Measurements from ENCODE around the gene ABCA7.
A peak's percentile ranks its signal among the peaks of the same experiment; 100 is the strongest.

Gene ABCA7

DNA sequence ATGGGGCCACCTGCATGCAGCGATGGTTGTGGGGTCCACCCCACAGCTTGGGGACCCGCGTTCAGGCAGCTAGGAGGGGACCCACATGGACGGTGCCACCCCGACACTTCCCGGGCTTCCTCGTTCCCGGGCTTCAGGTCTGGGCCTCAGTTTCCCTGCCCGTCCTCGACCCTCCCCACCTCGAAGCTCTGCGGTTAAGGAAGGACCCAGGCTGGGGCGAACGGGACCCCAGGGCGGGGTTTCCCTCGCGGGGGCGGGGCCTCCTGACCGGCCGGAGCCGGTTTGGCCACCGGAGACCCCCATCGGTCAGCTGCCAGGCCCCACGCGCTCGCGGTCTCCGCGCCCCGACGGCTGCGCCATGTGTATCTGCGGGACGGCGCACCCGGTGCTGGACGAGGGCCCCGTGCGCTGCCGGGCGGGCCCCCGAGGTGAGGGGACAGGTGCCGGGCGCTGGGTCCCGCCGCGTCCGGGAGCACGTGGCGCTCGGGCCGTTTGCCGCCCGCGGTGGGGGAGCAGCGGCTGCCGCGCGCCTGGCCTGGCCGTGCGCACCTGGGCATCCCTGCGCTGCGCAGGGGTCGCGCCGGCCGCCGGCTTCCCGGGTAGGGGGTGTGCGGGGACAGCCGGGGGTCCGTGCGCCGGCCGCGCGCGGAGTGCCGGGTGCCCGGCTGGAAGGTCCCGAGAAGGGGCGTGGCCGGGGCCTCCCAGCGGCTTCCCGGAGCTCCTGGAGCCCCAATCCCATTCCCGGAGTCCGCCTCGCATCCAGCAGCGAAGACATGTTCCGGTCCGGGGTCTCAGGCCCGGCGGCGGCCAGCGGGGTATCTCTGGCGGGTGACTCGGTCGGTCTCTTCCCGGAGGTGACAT, 31.3 kb downstream of the ABCA7 start:
- Mint-ChIP-seq H3K27ac (peak overlapping the region; percentile 91), H3K36me3 (ENCODE audit: low read depth) (peaks cover 42% of the 10 kb centered on the region), H3K27me3 (ENCODE audit: low read depth) (no peaks in the 10 kb centered on the region), H3K9me3 (no peaks in the 10 kb centered on the region), H3K4me1 (ENCODE audit: low read depth) (peaks cover 34% of the 10 kb centered on the region), H3K4me3 (peak overlapping the region; percentile 72)

DNA sequence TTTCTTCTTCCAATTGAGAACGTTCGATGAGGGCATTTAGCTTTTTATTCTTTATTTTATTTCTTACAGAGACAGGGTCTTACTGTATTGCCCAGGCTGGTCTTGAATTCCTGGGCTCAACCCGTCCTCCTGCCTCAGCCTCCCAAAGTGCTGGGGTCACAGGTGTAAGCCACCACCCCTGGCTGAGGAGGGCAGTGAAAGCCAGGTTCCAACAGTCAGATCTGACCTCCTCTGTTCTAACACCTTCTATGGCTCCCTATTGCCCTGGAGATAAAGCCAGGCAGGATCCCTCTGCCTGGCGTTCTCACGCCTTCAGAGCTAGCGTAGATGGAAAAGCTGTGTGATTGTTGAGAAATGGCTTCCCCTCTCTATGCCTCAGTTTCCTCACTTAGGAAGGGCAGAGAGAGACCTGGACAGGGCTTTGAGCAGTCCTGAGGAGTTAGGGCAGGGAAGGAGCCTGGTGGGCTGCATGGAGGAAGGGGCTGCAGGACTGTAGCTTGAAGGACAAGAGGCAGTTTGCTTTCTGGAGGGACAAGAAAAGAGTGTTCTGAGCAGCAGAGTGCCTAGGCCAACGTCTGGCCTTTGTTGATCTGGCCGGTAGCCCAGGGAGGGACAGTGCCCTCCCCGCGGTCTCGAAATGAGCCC, 32.6 kb downstream of the ABCA7 start:
- Mint-ChIP-seq H3K4me3 (peak overlapping the region; percentile 72), H3K4me1 (ENCODE audit: low read depth) (peaks cover 39% of the 10 kb centered on the region)

DNA sequence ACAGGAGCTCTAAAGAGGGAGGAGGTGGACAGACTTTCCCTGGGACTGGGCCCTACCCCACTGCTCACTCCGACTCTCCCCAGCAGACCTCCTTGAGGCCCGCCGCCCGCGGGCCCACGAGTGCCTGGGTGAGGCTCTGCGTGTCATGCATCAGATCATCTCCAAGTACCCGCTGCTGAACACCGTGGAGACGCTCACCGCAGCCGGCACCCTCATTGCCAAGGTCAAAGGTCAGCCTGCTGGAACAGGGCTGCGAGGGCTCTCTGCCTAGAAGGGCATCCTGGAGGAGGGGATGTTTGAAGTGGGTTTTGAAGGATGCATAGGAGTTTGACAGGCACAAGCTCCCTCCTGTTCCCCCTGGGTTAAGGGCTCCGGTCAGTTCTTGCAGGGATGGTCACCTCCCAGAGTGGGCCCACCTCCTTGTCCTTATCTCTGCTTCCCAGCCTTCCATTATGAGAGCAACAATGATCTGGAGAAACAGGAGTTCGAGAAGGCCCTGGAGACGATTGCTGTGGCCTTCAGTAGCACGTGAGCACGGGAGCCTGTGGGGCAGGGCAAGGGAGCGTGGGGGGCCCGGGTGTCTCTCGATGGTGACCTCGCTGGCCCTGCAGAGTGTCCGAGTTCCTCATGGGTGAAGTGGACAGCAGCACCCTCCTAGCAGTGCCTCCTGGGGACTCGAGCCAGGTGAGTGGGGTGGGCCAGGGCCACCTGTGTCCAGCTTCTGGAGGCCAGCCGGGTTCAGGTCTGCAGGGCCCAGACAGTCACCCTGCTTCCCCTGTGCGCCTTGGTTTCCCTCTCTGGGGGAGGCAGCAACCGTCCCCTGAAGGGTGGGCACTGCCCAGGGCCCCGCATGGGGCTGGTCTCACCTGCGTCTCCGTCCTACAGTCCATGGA, 33.4 kb downstream of the ABCA7 start:
- Mint-ChIP-seq H3K27ac (no peak overlapping the region), H3K9me3 (no peaks in the 10 kb centered on the region), H3K4me1 (ENCODE audit: low read depth) (peaks cover 42% of the 10 kb centered on the region), H3K36me3 (ENCODE audit: low read depth) (peaks cover 54% of the 10 kb centered on the region), H3K4me3 (peak overlapping the region; percentile 48), H3K27me3 (ENCODE audit: low read depth) (no peaks in the 10 kb centered on the region)

More for the DNA sequence above, 32.6 kb downstream of the ABCA7 start:
- peaks cover 50% of the 10 kb centered on the region for H3K36me3 Mint-ChIP-seq (ENCODE audit: low read depth)
- no peaks in the 10 kb centered on the region for H3K9me3 Mint-ChIP-seq
- H3K27ac Mint-ChIP-seq: peak overlapping the region; percentile 91
- H3K27me3 Mint-ChIP-seq (ENCODE audit: low read depth): no peaks in the 10 kb centered on the region

DNA sequence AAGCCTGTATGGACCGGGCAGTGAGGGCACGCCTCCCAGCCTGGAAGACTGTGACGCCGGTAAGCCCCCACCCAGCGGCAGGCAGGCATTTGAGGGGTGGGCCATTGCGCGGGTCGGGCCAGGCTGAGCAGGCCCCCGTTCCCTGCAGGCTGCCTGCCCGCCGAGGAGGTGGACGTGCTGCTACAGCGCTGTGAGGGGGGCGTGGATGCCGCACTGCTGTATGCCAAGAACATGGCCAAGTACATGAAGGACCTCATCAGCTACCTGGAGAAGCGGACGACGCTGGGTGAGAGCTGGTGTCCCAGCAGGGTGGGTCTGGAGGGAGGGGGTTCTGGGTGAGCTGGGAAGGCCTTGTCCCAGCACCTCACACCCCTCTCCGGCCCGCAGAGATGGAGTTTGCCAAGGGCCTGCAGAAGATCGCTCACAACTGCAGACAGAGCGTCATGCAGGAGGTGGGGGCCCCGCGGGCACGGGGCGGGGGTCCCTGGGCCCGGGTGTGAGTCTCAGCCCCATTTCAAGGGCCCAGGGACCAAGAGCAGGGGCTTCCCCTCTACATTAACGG, 34.1 kb downstream of the ABCA7 start:
- Mint-ChIP-seq H3K9me3 (no peaks in the 10 kb centered on the region), H3K36me3 (ENCODE audit: low read depth) (peaks cover 49% of the 10 kb centered on the region), H3K27ac (peak overlapping the region; percentile 78), H3K4me3 (peak overlapping the region; percentile 44), H3K4me1 (ENCODE audit: low read depth) (peaks cover 37% of the 10 kb centered on the region), H3K27me3 (ENCODE audit: low read depth) (no peaks in the 10 kb centered on the region)

DNA sequence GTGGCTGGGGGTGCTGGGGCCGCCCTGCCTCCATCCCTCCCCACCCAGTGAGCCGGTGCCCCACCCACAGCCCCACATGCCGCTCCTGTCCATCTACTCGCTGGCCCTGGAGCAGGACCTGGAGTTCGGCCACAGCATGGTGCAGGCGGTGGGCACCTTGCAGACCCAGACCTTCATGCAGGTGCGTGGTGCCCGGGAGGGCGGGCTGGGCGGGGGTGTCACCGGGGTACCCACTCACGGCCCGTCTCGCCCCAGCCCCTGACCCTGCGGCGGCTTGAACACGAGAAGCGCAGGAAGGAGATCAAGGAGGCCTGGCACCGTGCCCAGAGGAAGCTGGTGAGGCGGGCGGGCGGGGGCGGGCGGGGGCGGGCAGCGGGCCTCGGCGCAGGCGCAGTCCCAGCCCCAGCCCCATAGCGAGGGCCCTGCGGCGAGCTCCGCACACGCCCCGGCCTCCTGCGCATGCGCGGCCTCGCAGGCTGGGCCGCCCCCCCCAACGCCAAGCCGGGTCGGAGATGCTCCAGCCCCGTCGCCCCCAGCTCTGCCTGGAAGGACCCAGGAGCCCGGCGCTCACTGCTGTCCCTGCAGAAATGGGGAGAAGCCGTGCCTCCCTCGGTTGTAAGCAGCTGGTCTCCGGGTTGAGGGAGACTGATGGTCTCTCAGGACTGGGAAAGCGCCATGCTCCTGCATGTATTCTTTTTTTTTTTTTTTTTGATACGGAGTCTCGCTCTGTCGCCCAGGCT, 34.8 kb downstream of the ABCA7 start:
- Mint-ChIP-seq H3K4me3 (peak overlapping the region; percentile 73), H3K4me1 (ENCODE audit: low read depth) (peaks cover 38% of the 10 kb centered on the region), H3K27ac (peak overlapping the region; percentile 94), H3K36me3 (ENCODE audit: low read depth) (peaks cover 48% of the 10 kb centered on the region), H3K27me3 (ENCODE audit: low read depth) (no peaks in the 10 kb centered on the region), H3K9me3 (no peaks in the 10 kb centered on the region)

DNA sequence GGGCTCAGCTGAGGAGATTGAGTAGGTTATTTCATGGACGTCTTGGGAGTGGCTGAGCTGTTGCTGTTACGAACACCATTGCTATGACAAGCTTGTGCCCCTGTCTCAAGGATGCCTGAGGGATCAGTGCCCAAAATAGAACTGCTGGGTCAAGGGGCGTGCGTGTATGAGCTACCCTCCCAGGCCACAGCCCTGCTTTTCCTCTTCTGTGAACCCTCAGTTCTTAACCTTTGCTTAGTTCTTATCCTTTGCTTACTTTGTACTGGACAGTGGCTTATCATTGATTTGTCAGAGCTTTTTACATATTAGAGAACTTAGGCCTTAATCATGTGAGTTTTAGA, 36.1 kb downstream of the ABCA7 start:
- Mint-ChIP-seq H3K27ac (peak overlapping the region; percentile 94), H3K9me3 (no peaks in the 10 kb centered on the region), H3K4me3 (peak overlapping the region; percentile 73), H3K27me3 (ENCODE audit: low read depth) (no peaks in the 10 kb centered on the region), H3K4me1 (ENCODE audit: low read depth) (peaks cover 42% of the 10 kb centered on the region), H3K36me3 (ENCODE audit: low read depth) (peaks cover 56% of the 10 kb centered on the region)

GRCh38 chr19:1076951-1077350, 37.0 kb downstream of the ABCA7 start:
- H3K4me1 Mint-ChIP-seq (ENCODE audit: low read depth): peaks cover 38% of the 10 kb centered on the region
- peaks cover 54% of the 10 kb centered on the region for H3K36me3 Mint-ChIP-seq (ENCODE audit: low read depth)
- no peaks in the 10 kb centered on the region for H3K9me3 Mint-ChIP-seq
- peak overlapping the region; percentile 85 for H3K4me3 Mint-ChIP-seq
- H3K27ac Mint-ChIP-seq: peak overlapping the region; percentile 94
- no peaks in the 10 kb centered on the region for H3K27me3 Mint-ChIP-seq (ENCODE audit: low read depth)

DNA sequence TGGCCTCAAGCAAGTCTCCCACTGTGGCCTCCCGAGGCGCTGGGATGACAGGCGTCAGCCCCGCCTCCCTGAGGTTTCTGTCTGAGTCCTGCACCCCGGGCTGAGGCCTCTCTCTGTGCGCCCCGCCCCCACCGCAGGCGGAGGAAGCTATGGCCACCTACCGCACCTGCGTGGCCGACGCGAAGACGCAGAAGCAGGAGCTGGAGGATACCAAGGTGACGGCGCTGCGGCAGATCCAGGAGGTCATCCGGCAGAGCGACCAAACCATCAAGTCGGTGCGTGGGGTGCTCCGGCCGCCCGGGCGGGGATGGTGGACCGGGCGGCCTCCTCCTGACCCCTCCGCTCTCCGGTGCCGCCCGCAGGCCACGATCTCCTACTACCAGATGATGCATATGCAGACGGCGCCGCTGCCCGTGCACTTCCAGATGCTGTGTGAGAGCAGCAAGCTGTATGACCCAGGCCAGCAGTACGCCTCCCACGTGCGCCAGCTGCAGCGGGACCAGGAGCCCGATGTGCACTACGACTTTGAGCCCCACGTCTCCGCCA, 39.7 kb downstream of the ABCA7 start:
- peak overlapping the region; percentile 83 for H3K27ac Mint-ChIP-seq
- H3K36me3 Mint-ChIP-seq (ENCODE audit: low read depth): peaks cover 44% of the 10 kb centered on the region
- H3K27me3 Mint-ChIP-seq (ENCODE audit: low read depth): no peaks in the 10 kb centered on the region
- H3K4me1 Mint-ChIP-seq (ENCODE audit: low read depth): peaks cover 25% of the 10 kb centered on the region
- no peaks in the 10 kb centered on the region for H3K9me3 Mint-ChIP-seq
- H3K4me3 Mint-ChIP-seq: peak overlapping the region; percentile 85

DNA sequence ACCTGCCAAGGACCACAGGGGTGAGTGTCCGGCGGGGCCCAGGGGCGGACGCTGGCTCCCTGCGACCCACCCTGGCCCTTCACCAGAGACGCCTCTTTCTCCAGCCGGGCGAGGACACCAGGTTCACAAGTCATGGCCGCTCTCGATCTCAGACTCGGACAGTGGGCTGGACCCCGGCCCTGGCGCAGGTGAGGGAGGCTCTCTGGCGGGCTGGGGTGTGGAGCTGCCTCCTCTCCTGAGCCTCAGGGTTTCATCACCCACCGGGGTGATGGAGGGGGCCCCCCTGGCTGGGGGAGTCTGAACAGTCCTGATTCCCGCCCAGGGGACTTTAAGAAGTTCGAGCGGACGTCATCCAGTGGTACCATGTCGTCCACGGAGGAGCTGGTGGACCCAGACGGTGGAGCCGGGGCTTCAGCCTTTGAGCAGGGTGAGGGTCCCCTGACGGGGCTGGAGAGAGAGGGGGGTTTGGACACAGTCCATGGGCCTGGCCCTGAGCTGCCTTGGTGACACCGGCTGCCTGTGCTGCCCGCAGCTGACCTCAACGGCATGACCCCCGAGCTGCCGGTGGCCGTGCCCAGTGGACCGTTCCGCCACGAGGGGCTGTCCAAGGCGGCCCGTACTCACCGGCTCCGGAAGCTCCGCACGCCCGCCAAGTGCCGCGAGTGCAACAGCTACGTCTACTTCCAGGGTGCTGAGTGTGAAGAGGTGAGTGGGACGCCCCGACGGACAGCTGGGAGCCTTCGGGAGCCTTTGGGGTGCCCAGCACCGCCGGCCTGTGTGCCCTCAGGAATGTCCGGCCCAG, 40.7 kb downstream of the ABCA7 start:
- Mint-ChIP-seq H3K36me3 (ENCODE audit: low read depth) (peaks cover 49% of the 10 kb centered on the region), H3K4me3 (no peak overlapping the region), H3K27ac (peak overlapping the region; percentile 72), H3K9me3 (no peaks in the 10 kb centered on the region), H3K4me1 (ENCODE audit: low read depth) (peaks cover 29% of the 10 kb centered on the region), H3K27me3 (ENCODE audit: low read depth) (no peaks in the 10 kb centered on the region)

DNA sequence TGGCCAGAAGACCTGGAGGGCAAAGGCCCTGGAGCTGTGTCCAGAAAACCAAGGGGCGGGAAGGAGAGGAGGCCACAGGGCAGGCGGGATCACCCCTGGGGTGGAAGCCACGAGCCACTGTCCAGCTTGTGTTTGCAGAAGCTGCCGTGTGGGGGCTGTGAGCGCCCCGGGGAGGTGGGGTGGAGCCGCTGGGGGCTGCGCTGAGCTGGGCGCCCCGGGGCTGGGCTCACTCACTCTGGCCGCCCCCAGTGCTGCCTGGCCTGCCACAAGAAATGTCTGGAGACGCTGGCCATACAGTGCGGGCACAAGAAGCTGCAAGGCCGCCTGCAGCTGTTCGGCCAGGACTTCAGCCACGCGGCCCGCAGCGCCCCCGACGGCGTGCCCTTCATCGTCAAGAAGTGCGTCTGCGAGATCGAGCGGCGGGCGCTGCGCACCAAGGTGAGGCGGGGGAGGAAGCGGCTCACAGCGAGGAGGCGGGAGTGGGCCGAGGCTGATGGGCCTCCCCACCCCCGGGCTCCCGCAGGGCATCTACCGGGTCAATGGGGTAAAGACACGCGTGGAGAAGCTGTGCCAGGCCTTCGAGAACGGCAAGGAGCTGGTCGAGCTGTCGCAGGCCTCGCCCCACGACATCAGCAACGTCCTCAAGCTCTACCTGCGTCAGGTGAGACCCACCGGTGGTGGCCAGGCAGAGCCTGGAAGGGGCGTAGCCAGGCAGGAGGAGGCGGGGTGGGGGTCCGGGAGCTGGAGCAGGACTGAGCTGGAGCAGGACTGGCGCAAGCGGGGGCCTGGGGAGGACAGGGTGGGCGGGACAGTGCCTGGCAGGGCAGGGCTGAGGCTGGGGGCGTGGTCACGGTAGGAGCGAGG, 41.6 kb downstream of the ABCA7 start:
- Mint-ChIP-seq H3K4me3 (no peak overlapping the region), H3K9me3 (no peaks in the 10 kb centered on the region), H3K4me1 (ENCODE audit: low read depth) (peaks cover 23% of the 10 kb centered on the region), H3K27me3 (ENCODE audit: low read depth) (no peaks in the 10 kb centered on the region), H3K36me3 (ENCODE audit: low read depth) (peaks cover 43% of the 10 kb centered on the region), H3K27ac (peak overlapping the region; percentile 73)

DNA sequence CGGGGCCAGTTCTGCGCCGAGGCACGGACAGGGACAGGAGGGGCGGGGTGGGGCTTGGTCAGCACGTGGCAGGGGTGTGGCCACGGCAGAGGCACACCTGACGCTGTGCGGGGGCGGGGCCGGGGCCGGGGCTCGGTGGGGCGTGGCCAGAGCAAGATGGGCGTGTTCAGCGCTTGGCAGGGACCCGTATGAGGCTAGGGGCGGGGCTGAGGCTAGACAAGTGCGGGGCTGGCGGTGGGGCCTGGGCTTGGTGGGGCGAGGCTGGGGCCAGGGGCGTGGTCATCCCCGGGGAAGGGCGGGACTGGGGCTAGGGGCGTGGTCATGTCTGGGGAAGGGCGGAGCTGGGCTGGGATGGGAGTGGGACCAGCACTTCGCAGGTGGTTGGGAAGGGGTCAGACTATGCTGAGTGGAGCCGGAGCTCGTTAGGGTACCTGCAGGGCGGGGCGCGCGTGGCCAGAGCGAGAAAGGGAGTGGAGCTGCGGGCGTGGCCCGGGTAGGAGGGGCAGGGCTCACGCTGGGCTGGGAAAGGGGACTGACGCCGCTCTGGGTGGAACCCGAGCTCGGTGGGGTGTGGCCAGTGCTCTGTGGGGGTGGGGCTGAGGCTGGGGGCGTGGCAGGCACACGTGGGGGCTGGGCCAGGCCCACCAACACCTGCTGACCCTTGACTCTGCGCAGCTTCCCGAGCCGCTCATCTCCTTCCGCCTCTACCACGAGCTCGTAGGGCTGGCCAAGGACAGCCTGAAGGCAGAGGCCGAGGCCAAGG, 42.4 kb downstream of the ABCA7 start:
- Mint-ChIP-seq H3K4me1 (ENCODE audit: low read depth) (peaks cover 20% of the 10 kb centered on the region), H3K4me3 (no peak overlapping the region), H3K9me3 (no peaks in the 10 kb centered on the region), H3K27me3 (ENCODE audit: low read depth) (no peaks in the 10 kb centered on the region), H3K36me3 (ENCODE audit: low read depth) (peaks cover 38% of the 10 kb centered on the region), H3K27ac (peak overlapping the region; percentile 73)

Measured in T-helper 1 cell treated with Interleukin-12 subunit alpha and Interleukin-12 subunit beta and Interleukin-4 antibody, amounts not matched to agents 30 μg/mL and 1 μg/mL, for 36 hours (primary cell).